PFSK-1 (cell line): ENCODE results near the gene SPAG5.

Experiments used
- FOXP2 ChIP-seq: optimal IDR thresholded peaks from 2 replicates; pipeline ENCODE3; 2011; ENCODE audit warnings: borderline replicate concordance, control low read depth, inconsistent platforms; ENCODE audit not compliant: insufficient read depth; ENCODE audit errors: extremely low read length, extremely low read depth
- POLR2AphosphoS5 ChIP-seq: IDR thresholded peaks from 2 replicates; pipeline ENCODE4 v1.6.1; 2012; ENCODE audit warnings: low read depth, mild to moderate bottlenecking, control low read depth, low read length, moderate library complexity
- SIN3A ChIP-seq: IDR thresholded peaks from 2 replicates; pipeline ENCODE4 v1.6.1; 2012; ENCODE audit warnings: mild to moderate bottlenecking, low read length, moderate library complexity, borderline replicate concordance; ENCODE audit not compliant: insufficient read depth
- TAF1 ChIP-seq: IDR thresholded peaks from 2 replicates; pipeline ENCODE4 v1.6.1; 2012; ENCODE audit warnings: low read length, control low read depth, borderline replicate concordance; ENCODE audit not compliant: insufficient read depth
- TF ChIP-seq, protein P1 (sequence below), 2 experiments: IDR thresholded peaks; 2 replicates each; pipeline versions ENCODE4 v1.6.1 to v1.8.0; 2011 to 2012; ENCODE audit warnings: low read depth in 2 of 2, low read length in 2 of 2, control low read depth in 1 of 2, inconsistent platforms in 1 of 2, mild to moderate bottlenecking in 1 of 2, moderate library complexity in 1 of 2; ENCODE audit not compliant: insufficient read depth in 1 of 2

Gene SPAG5

DNA sequence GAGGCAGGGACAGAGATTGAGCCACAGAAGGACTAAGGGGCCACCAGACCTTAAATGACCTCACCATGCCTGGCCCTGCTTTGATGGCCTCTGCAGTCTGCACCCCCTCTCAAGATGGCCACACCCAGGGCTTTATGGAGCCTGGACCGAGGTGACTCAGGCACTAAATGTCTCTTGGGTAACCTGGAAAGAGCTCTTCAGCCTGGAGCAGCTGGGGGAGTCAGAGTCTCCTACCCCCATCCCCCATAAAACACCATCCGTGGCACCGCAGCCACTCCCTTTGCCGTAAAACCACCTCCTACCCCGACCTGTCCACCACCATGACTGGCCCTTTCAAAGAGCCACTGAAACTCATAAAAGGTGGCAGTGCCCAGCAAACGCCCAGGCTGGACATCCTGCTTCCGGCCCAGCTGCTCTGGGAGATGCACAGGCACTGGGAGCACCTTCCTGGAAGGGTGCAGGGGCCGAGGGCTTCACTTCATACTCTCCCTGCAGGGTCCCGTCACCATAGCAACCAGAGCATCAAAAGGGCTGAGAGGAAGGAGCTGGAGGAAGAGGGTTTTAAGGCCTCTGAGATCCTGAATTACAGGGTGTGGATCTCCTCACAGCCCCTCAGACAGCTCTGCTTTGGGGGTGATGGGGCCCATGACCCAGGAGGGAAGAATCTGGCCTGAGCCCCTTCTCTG lies 70.4 kb downstream of the SPAG5 start:
- TF ChIP-seq SIN3A (no peak), TAF1 (no peak), POLR2AphosphoS5 (no peak), FOXP2 (no peak)
- TF ChIP-seq, protein P1, sequence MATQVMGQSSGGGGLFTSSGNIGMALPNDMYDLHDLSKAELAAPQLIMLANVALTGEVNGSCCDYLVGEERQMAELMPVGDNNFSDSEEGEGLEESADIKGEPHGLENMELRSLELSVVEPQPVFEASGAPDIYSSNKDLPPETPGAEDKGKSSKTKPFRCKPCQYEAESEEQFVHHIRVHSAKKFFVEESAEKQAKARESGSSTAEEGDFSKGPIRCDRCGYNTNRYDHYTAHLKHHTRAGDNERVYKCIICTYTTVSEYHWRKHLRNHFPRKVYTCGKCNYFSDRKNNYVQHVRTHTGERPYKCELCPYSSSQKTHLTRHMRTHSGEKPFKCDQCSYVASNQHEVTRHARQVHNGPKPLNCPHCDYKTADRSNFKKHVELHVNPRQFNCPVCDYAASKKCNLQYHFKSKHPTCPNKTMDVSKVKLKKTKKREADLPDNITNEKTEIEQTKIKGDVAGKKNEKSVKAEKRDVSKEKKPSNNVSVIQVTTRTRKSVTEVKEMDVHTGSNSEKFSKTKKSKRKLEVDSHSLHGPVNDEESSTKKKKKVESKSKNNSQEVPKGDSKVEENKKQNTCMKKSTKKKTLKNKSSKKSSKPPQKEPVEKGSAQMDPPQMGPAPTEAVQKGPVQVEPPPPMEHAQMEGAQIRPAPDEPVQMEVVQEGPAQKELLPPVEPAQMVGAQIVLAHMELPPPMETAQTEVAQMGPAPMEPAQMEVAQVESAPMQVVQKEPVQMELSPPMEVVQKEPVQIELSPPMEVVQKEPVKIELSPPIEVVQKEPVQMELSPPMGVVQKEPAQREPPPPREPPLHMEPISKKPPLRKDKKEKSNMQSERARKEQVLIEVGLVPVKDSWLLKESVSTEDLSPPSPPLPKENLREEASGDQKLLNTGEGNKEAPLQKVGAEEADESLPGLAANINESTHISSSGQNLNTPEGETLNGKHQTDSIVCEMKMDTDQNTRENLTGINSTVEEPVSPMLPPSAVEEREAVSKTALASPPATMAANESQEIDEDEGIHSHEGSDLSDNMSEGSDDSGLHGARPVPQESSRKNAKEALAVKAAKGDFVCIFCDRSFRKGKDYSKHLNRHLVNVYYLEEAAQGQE (IDR thresholded peaks at IDR 0.05; ENCODE audit: insufficient read depth in 1 of 2, low read depth in 2 of 2, low read length in 2 of 2): no peak

DNA sequence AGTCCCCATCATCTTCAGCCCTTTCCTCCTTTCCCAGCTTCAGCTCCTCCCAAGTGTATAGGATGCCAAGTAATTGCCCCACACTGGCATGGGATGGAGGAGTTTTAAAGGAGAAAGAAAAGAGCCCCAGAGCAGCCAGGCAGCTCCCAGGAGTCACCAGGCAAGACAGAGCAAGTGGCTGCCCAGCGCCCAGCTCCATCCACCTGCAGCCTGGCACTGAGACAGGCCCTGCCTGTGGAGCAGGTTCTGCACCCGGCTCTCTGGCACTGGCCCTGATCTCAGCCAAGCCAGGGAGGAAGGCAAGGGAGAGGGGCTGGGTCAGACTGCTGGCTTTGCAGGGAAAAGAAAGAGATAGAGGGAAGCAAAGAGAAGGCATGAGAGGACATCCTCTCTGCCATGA lies 71.0 kb downstream of the SPAG5 start:
- no peak for TF ChIP-seq POLR2AphosphoS5
- TF ChIP-seq FOXP2: no peak
- no peak for TF ChIP-seq TAF1
- TF ChIP-seq, protein P1 (IDR thresholded peaks at IDR 0.05; ENCODE audit: insufficient read depth in 1 of 2, low read depth in 2 of 2, low read length in 2 of 2): no peak
- no peak for TF ChIP-seq SIN3A
